Measurements from ENCODE around the gene MAP2K7.
"Not testable (repeated sequence)": the region's sequence is repeated elsewhere in the genome, so short reads cannot be mapped to it uniquely, and the experiment has no call there.

Gene MAP2K7

GRCh38 chr19:7858109-7858770 is 45.4 kb upstream of the MAP2K7 start:
- H3K9me3 ChIP-seq, result no peaks in the 10 kb centered on the region
- H3K27me3 ChIP-seq, result peaks cover 0 to 42% of the 10 kb centered on the region in 2 donors
- H3K27ac ChIP-seq, result no peak overlapping the region
- intact Hi-C loops (cut with DNase I; ENCODE audit: low total_unique reads), result no loop called here
- H3K4me3 ChIP-seq, result no peak overlapping the region
- DNase-seq, result no peak
- TF ChIP-seq CTCF (IDR thresholded peaks at IDR 0.05), result no peak
- peaks cover 0 to 63% (median 21%) of the 10 kb centered on the region in 3 donors for H3K36me3 ChIP-seq
- peaks cover 0 to 14% (median 3%) of the 10 kb centered on the region in 4 donors for H3K4me1 ChIP-seq

GRCh38 chr19:7859087-7859486 is 44.6 kb upstream of the MAP2K7 start:
- H3K9me3 ChIP-seq; H3K27ac ChIP-seq; H3K4me3 ChIP-seq; intact Hi-C loops (cut with DNase I; ENCODE audit: low total_unique reads); DNase-seq: not testable (repeated sequence)
- Histone ChIP-seq H3K36me3 (peaks cover 0 to 71% (median 29%) of the 10 kb centered on the region in 3 donors), H3K4me1 (peaks cover 0 to 10% (median 3%) of the 10 kb centered on the region in 4 donors), H3K27me3 (peaks cover 0 to 43% of the 10 kb centered on the region in 2 donors)

- no peak for TF ChIP-seq CTCF (IDR thresholded peaks at IDR 0.05)
- Histone ChIP-seq H3K4me1 (peaks cover 0 to 10% (median 3%) of the 10 kb centered on the region in 4 donors), H3K4me3 (no peak overlapping the region), H3K27ac (no peak overlapping the region), H3K9me3 (no peaks in the 10 kb centered on the region), H3K27me3 (peaks cover 0 to 50% of the 10 kb centered on the region in 2 donors), H3K36me3 (peaks cover 0 to 74% (median 29%) of the 10 kb centered on the region in 3 donors)
- intact Hi-C loops (cut with DNase I; ENCODE audit: low total_unique reads), result no loop called here
- no peak for DNase-seq
These were observed 43.6 kb upstream of the MAP2K7 start for GRCh38 chr19:7859831-7860713.

- Histone ChIP-seq H3K4me3 (no peak overlapping the region), H3K27ac (no peak overlapping the region), H3K9me3 (no peaks in the 10 kb centered on the region), H3K36me3 (peaks cover 0 to 66% (median 29%) of the 10 kb centered on the region in 3 donors), H3K27me3 (peaks cover 0 to 53% of the 10 kb centered on the region in 2 donors), H3K4me1 (peaks cover 0 to 10% (median 3%) of the 10 kb centered on the region in 4 donors)
- intact Hi-C loops (cut with DNase I; ENCODE audit: low total_unique reads), result no loop called here
- no peak for TF ChIP-seq CTCF (IDR thresholded peaks at IDR 0.05)
- no peak for DNase-seq
These were observed 42.7 kb upstream of the MAP2K7 start for GRCh38 chr19:7860714-7861618.

GRCh38 chr19:7861619-7862412 is 41.9 kb upstream of the MAP2K7 start:
- Histone ChIP-seq H3K27me3 (peaks cover 0 to 57% of the 10 kb centered on the region in 2 donors), H3K4me3 (peak overlapping the region in 1 of 2 donors; percentile 18), H3K36me3 (peaks cover 0 to 58% (median 29%) of the 10 kb centered on the region in 3 donors), H3K27ac (no peak overlapping the region), H3K9me3 (no peaks in the 10 kb centered on the region), H3K4me1 (peaks cover 0 to 10% (median 3%) of the 10 kb centered on the region in 4 donors)
- TF ChIP-seq CTCF (IDR thresholded peaks at IDR 0.05), result no peak
- DNase-seq, result no peak
- intact Hi-C loops (cut with DNase I; ENCODE audit: low total_unique reads), result no loop called here

Data from tibial artery (tissue), 4 donors.